ENCODE data around the gene COP1.
"Not testable (repeated sequence)": the region's sequence is repeated elsewhere in the genome, so short reads cannot be mapped to it uniquely, and the experiment has no call there.

The COP1 gene

GRCh38 chr1:176051402-176051801 is 155.7 kb downstream of the COP1 start:
- Mint-ChIP-seq H3K4me1 (no peaks in the 10 kb centered on the region), H3K9me3 (no peaks in the 10 kb centered on the region), H3K4me3 (no peak overlapping the region), H3K27ac (no peak overlapping the region), H3K27me3 (no peaks in the 10 kb centered on the region)
- ATAC-seq = no peak
- DNase-seq = no peak

DNA sequence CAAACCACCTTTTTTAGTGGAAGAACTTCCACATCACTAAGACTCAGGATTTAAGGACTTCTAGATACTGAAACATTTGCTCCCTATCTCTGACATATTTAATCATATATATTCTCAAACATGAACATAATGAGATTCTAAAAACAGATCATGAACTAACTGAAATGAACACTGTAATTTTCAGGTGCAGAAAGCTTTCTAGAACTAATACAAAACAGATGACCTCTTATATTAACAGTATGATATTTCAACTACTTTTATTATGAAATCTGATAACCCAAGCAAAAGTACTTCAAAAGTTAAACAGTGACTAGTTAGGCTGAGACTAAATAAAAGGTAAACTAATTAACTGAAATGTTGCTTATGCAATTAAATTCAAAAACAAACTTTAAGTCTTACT is 157.5 kb downstream of the COP1 start:
- Mint-ChIP-seq H3K4me1 (no peaks in the 10 kb centered on the region), H3K27me3 (no peaks in the 10 kb centered on the region), H3K27ac (no peak overlapping the region), H3K9me3 (no peaks in the 10 kb centered on the region), H3K4me3 (no peak overlapping the region)
- ATAC-seq = no peak
- DNase-seq = no peak

GRCh38 chr1:176046926-176047325 is 160.2 kb downstream of the COP1 start:
- Mint-ChIP-seq H3K4me1 (no peaks in the 10 kb centered on the region), H3K27ac (no peak overlapping the region), H3K9me3 (no peaks in the 10 kb centered on the region), H3K4me3 (no peak overlapping the region), H3K27me3 (no peaks in the 10 kb centered on the region)
- ATAC-seq = no peak
- no peak for DNase-seq

DNA sequence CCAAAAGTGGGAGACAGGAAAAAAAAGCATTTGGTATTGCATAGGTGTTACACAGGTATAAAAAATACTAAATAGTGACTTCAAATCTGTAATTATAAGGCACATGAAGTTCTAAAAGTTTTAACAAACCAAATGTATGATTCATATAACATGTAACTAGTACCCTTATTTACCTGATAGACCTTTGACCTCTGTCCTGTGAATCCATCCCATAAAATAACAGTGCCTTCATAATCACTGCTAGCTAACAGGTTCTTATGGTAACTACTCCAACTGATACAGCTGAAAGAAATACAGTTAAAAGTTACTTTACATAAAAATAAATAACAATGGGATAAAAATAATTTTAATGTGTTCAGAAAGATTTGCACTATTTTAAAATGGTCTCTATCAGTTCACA is 163.5 kb downstream of the COP1 start:
- no peak overlapping the region for H3K4me3 Mint-ChIP-seq
- no peaks in the 10 kb centered on the region for H3K27me3 Mint-ChIP-seq
- no peaks in the 10 kb centered on the region for H3K9me3 Mint-ChIP-seq
- no peak overlapping the region for H3K27ac Mint-ChIP-seq
- ATAC-seq = no peak
- peaks cover 8% of the 10 kb centered on the region for H3K4me1 Mint-ChIP-seq
- no peak for DNase-seq

DNA sequence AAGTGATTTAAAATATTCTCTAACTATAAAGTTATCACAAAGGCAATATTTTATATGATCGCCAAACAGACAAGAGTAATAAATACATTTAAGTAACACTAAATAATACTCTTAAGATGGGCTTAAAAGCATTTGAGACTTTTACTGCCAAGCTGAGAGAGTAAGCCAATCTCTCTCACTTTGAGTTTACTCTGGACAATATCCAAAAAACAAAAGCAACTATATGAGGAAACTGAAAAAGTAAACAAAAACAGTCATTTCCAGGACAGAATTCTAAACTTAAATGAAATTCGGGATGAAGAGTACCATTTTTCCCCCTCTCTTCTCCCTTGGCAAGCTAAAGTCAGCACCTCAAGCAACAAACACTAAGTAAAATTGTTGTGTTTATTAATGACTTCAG is 173.2 kb downstream of the COP1 start:
- DNase-seq = no peak
- no peak for ATAC-seq
- H3K27me3 Mint-ChIP-seq = no peaks in the 10 kb centered on the region

GRCh38 chr1:176033474-176033873 is 173.6 kb downstream of the COP1 start:
- ATAC-seq (no peak), DNase-seq (no peak)
- H3K4me3 Mint-ChIP-seq = no peak overlapping the region
- H3K4me1 Mint-ChIP-seq = no peaks in the 10 kb centered on the region
- no peak overlapping the region for H3K27ac Mint-ChIP-seq
- no peaks in the 10 kb centered on the region for H3K27me3 Mint-ChIP-seq
- H3K9me3 Mint-ChIP-seq = no peaks in the 10 kb centered on the region

More for the DNA sequence above, 173.2 kb downstream of the COP1 start:
- Mint-ChIP-seq H3K4me3 (no peak overlapping the region), H3K4me1 (peaks cover under 1% of the 10 kb centered on the region), H3K9me3 (no peaks in the 10 kb centered on the region), H3K27ac (no peak overlapping the region)

DNA sequence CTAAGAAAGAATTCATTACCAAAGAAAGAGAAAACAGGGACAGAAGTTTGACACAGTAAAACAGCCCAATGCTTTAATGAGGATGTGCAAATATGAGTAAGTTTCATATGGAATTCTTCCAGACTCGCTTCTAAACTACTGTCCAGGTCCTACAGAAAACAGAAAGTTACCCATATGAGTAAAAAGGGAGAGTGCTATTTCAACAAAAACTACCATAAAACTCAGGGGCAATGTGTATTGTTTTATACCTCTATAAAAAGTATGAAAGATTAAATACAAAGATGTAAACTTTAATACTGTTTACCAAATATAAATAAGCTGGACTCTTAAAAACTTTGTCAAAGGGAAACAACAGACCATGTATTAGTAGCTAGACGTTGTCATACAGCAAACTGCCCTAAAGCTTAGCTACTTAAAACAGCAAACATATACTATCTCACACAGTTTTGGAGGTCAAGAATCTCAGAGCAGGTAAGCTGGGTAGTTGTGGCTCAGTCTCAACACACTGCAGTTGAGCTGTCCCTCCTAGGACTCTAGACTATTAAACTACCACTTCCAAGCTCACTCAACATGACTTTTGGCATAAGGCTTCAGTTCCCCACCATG is 174.9 kb downstream of the COP1 start:
- no peak for ATAC-seq
- no peak for DNase-seq
- peak overlapping the region in 1 of 2 donors; percentile 27 for H3K27ac Mint-ChIP-seq
- no peaks in the 10 kb centered on the region for H3K9me3 Mint-ChIP-seq
- no peak overlapping the region for H3K4me3 Mint-ChIP-seq
- H3K27me3 Mint-ChIP-seq = no peaks in the 10 kb centered on the region
- H3K4me1 Mint-ChIP-seq = peaks cover 11% of the 10 kb centered on the region

GRCh38 chr1:176029609-176030008 is 177.5 kb downstream of the COP1 start:
- DNase-seq (no peak), ATAC-seq (no peak)
- Mint-ChIP-seq H3K27me3 (no peaks in the 10 kb centered on the region), H3K4me3 (no peak overlapping the region), H3K4me1 (peaks cover 11% of the 10 kb centered on the region), H3K9me3 (no peaks in the 10 kb centered on the region), H3K27ac (no peak overlapping the region)

- Mint-ChIP-seq H3K4me3 (no peak overlapping the region), H3K9me3 (no peaks in the 10 kb centered on the region), H3K4me1 (peaks cover 11% of the 10 kb centered on the region), H3K27me3 (no peaks in the 10 kb centered on the region), H3K27ac (no peak overlapping the region)
- ATAC-seq (no peak), DNase-seq (no peak)
Observed at GRCh38 chr1:176029155-176029554, 177.9 kb downstream of the COP1 start.

DNA sequence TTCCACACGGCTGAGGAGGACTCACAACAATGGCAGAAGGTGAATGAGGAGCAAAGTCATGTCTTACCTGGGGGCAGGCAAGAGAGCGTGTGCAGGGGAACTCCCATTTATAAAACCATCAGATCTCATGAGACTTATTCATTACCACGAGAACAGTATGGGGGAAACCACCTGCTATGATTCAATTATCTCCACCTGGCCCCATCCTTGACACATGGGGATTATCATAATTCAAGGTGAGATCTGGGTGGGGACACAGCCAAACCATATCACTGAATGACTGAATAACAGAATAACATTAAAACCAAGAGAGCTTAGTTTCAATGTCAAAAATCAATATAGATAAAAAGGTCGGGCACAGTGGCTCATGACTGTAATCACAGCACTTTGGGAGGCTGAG is 179.2 kb downstream of the COP1 start:
- ATAC-seq = peak; percentile 96
- H3K27me3 Mint-ChIP-seq, H3K9me3 Mint-ChIP-seq, H3K4me3 Mint-ChIP-seq: not testable (repeated sequence)
- peak; percentile 6 to 51 for DNase-seq
- peaks cover 11% of the 10 kb centered on the region for H3K4me1 Mint-ChIP-seq
- peak overlapping the region in 1 of 2 donors; percentile 72 for H3K27ac Mint-ChIP-seq

DNA sequence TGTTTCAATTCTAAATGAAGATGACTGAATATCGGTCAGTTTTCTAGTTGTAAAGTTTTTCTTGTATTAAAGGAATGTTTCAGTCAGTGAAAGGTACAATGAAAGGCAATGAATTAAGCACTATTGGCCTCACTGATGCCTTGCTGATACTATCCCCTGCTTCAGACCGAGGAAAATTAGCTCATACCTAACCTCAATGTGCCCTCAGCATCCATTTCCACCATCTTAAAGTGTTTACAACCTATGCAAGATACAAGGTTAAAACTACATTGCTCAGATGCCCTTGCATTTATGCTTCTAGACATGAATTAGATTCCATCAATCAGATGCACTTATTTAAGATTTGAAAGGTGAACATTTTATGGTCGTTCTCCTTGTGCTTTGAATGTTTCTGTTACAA is 184.5 kb downstream of the COP1 start:
- Mint-ChIP-seq H3K9me3 (no peaks in the 10 kb centered on the region), H3K27ac (no peak overlapping the region), H3K4me3 (no peak overlapping the region), H3K4me1 (peaks cover 3% of the 10 kb centered on the region), H3K27me3 (no peaks in the 10 kb centered on the region)
- no peak for ATAC-seq
- DNase-seq = no peak

- Mint-ChIP-seq H3K4me1 (no peaks in the 10 kb centered on the region), H3K27me3 (no peaks in the 10 kb centered on the region), H3K4me3 (no peak overlapping the region), H3K27ac (no peak overlapping the region), H3K9me3 (peaks cover 0 to 4% of the 10 kb centered on the region in 2 donors)
- no peak for DNase-seq
- ATAC-seq = no peak
Observed at GRCh38 chr1:176017722-176018121, 189.4 kb downstream of the COP1 start.

DNA sequence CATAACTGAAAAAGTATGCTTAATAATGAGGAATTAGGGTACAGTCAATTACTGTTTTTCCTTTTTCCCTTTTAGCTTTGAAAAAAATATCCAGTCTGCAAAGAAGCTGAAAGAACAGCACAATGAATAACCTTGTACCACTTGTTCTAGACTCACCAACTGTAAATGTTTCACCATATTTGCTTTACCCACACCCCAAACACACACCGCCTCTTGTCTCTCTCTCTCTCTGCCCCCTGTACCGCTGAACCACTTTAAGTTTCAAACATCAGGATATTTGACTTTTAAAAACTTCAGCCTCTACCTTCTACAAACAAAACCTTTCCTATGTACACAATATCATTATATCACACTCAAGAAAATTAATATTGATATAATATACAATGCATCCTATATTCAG is 197.1 kb downstream of the COP1 start:
- H3K27me3 Mint-ChIP-seq = no peaks in the 10 kb centered on the region
- H3K4me3 Mint-ChIP-seq = no peak overlapping the region
- no peak for ATAC-seq

DNA sequence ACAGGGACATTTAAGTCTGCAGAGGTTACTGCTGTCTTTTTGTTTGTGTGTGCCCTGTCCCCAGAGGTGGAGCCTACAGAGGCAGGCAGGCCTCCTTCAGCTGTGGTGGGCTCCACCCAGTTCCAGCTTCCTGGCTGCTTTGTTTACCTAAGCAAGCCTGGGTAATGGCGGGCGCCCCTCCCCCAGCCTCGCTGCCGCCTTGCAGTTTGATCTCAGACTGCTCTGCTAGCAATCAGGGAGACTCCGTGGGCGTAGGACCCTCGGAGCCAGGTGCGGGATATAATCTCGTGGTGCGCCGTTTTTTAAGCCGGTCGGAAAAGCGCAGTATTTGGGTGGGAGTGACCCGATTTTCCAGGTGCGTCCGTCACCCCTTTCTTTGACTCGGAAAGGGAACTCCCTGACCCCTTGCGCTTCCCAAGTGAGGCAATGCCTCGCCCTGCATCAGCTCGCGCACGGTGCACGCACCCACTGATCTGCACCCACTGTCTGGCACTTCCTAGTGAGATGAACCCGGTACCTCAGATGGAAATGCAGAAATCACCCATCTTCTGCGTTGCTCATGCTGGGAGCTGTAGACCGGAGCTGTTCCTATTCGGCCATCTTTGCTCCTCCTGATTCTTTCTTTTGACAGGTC is 199.2 kb downstream of the COP1 start:
- H3K9me3 Mint-ChIP-seq, H3K4me3 Mint-ChIP-seq, H3K27me3 Mint-ChIP-seq, H3K4me1 Mint-ChIP-seq, ATAC-seq, DNase-seq: not testable (repeated sequence)
- H3K27ac Mint-ChIP-seq = peak overlapping the region in 1 of 2 donors; percentile 54

More for the DNA sequence above, 197.1 kb downstream of the COP1 start:
- Mint-ChIP-seq H3K9me3 (peaks cover 3 to 6% of the 10 kb centered on the region in 2 donors), H3K27ac (no peak overlapping the region), H3K4me1 (no peaks in the 10 kb centered on the region)
- no peak for DNase-seq

DNA sequence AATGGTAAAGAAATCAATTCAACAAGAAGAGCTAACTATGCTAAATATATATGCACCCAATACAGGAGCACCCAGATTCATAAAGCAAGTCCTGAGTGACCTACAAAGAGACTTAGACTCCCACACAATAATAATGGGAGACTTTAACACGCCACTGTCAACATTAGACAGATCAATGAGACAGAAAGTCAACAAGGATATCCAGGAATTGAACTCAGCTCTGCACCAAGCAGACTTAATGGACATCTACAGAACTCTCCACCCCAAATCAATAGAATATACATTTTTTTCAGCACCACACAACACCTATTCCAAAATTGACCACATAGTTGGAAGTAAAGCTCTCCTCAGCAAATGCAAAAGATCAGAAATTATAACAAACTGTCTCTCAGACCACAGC is 212.4 kb downstream of the COP1 start:
- H3K27ac Mint-ChIP-seq, H3K27me3 Mint-ChIP-seq, H3K4me1 Mint-ChIP-seq, ATAC-seq, H3K4me3 Mint-ChIP-seq, DNase-seq: not testable (repeated sequence)
- peaks cover 9 to 12% of the 10 kb centered on the region in 2 donors for H3K9me3 Mint-ChIP-seq

DNA sequence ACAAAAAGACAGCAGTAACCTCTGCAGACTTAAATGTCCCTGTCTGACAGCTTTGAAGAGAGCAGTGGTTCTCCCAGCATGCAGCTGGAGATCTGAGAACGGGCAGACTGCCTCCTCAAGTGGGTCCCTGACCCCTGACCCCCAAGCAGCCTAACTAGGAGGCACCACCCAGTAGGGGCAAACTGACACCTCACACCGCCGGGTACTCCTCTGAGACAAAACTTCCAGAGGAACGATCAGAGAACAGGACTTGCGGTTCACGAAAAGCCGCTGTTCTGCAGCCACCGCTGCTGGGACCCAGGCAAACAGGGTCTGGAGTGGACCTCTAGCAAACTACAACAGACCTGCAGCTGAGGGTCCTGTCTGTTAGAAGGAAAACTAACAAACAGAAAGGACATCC is 214.3 kb downstream of the COP1 start:
- ATAC-seq, H3K27me3 Mint-ChIP-seq, H3K27ac Mint-ChIP-seq: not testable (repeated sequence)

GRCh38 chr1:175992202-175992601 is 214.9 kb downstream of the COP1 start:
- DNase-seq, H3K4me1 Mint-ChIP-seq, ATAC-seq, H3K4me3 Mint-ChIP-seq, H3K27me3 Mint-ChIP-seq, H3K27ac Mint-ChIP-seq: not testable (repeated sequence)
- peaks cover 9 to 12% of the 10 kb centered on the region in 2 donors for H3K9me3 Mint-ChIP-seq

More for the DNA sequence above, 214.3 kb downstream of the COP1 start:
- DNase-seq, H3K4me3 Mint-ChIP-seq, H3K4me1 Mint-ChIP-seq: not testable (repeated sequence)
- H3K9me3 Mint-ChIP-seq = peaks cover 9 to 12% of the 10 kb centered on the region in 2 donors
